ENCODE measurements around the gene DNAH1. TPM values are rescaled to one million over a fixed set of nuclear protein-coding genes. Genes with fewer than 3 reads are reported as not detected.

DNAH1 gene
- total RNA-seq, 1 donor: 8.7 TPM

GRCh38 chr3:52401021-52401420 lies 84.9 kb downstream of the DNAH1 start:
- Histone ChIP-seq H3K79me2 (ENCODE audit: insufficient read depth, low read length) (no peaks in the 10 kb centered on the region), H2AFZ (ENCODE audit: low read length) (no peak overlapping the region), H3K27me3 (ENCODE audit: insufficient read depth, low read length) (no peaks in the 10 kb centered on the region), H3K4me3 (ENCODE audit: insufficient read depth, low read length) (no peak overlapping the region), H4K20me1 (ENCODE audit: insufficient read depth, low read length) (peaks cover 10% of the 10 kb centered on the region), H3K36me3 (ENCODE audit: insufficient read depth, low read length) (peaks cover 45% of the 10 kb centered on the region), H3K27ac (ENCODE audit: low read depth, low read length) (no peak overlapping the region), H3K4me1 (ENCODE audit: insufficient read depth, low read length) (no peaks in the 10 kb centered on the region), H3K9me3 (ENCODE audit: low read depth, low read length) (no peaks in the 10 kb centered on the region), H3K4me2 (ENCODE audit: insufficient read depth, low read length) (no peak overlapping the region)
- no peak for DNase-seq (ENCODE audit: insufficient read length, low spot score, missing footprints)
- TF ChIP-seq, protein P1, sequence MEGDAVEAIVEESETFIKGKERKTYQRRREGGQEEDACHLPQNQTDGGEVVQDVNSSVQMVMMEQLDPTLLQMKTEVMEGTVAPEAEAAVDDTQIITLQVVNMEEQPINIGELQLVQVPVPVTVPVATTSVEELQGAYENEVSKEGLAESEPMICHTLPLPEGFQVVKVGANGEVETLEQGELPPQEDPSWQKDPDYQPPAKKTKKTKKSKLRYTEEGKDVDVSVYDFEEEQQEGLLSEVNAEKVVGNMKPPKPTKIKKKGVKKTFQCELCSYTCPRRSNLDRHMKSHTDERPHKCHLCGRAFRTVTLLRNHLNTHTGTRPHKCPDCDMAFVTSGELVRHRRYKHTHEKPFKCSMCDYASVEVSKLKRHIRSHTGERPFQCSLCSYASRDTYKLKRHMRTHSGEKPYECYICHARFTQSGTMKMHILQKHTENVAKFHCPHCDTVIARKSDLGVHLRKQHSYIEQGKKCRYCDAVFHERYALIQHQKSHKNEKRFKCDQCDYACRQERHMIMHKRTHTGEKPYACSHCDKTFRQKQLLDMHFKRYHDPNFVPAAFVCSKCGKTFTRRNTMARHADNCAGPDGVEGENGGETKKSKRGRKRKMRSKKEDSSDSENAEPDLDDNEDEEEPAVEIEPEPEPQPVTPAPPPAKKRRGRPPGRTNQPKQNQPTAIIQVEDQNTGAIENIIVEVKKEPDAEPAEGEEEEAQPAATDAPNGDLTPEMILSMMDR (IDR thresholded peaks at IDR 0.05; ENCODE audit: extremely low read depth, low read depth, low read length): no peak

DNA sequence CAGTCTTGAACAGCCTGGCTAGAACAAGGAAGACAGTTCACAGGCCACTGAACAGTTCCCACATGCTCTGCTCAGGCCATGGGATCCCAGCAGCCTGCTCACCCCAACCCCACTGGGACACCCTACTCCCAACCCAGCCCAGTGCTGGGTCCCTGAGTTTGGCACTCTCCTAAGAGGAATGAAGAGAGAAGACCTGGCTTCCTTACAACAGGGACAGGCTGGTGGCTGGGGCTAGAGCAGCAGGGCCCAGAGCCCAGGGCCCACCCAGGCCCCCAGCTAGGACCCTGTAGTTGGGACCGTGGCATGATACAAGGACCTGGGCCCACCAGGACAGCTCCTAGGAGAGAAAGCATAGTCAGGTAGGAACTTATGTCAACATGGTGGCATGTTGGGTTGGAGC lies 85.4 kb downstream of the DNAH1 start:
- no peaks in the 10 kb centered on the region for H3K79me2 ChIP-seq (ENCODE audit: insufficient read depth, low read length)
- H3K4me1 ChIP-seq (ENCODE audit: insufficient read depth, low read length): no peaks in the 10 kb centered on the region
- no peaks in the 10 kb centered on the region for H3K27me3 ChIP-seq (ENCODE audit: insufficient read depth, low read length)
- TF ChIP-seq, protein P1 (IDR thresholded peaks at IDR 0.05; ENCODE audit: extremely low read depth, low read depth, low read length): no peak
- DNase-seq (ENCODE audit: insufficient read length, low spot score, missing footprints): peak; percentile 21
- H3K4me3 ChIP-seq (ENCODE audit: insufficient read depth, low read length): no peak overlapping the region
- H3K4me2 ChIP-seq (ENCODE audit: insufficient read depth, low read length): no peak overlapping the region
- no peak overlapping the region for H3K27ac ChIP-seq (ENCODE audit: low read depth, low read length)
- H2AFZ ChIP-seq (ENCODE audit: low read length): no peak overlapping the region
- H3K9me3 ChIP-seq (ENCODE audit: low read depth, low read length): no peaks in the 10 kb centered on the region
- peaks cover 13% of the 10 kb centered on the region for H4K20me1 ChIP-seq (ENCODE audit: insufficient read depth, low read length)
- peaks cover 49% of the 10 kb centered on the region for H3K36me3 ChIP-seq (ENCODE audit: insufficient read depth, low read length)

- Histone ChIP-seq H3K27me3 (ENCODE audit: insufficient read depth, low read length) (no peaks in the 10 kb centered on the region), H3K4me3 (ENCODE audit: insufficient read depth, low read length) (no peak overlapping the region), H3K9me3 (ENCODE audit: low read depth, low read length) (no peaks in the 10 kb centered on the region), H3K27ac (ENCODE audit: low read depth, low read length) (no peak overlapping the region), H3K4me1 (ENCODE audit: insufficient read depth, low read length) (no peaks in the 10 kb centered on the region), H3K36me3 (ENCODE audit: insufficient read depth, low read length) (peaks cover 55% of the 10 kb centered on the region), H2AFZ (ENCODE audit: low read length) (no peak overlapping the region), H4K20me1 (ENCODE audit: insufficient read depth, low read length) (peaks cover 13% of the 10 kb centered on the region), H3K4me2 (ENCODE audit: insufficient read depth, low read length) (no peak overlapping the region), H3K79me2 (ENCODE audit: insufficient read depth, low read length) (peaks cover 3% of the 10 kb centered on the region)
- TF ChIP-seq, protein P1 (IDR thresholded peaks at IDR 0.05; ENCODE audit: extremely low read depth, low read depth, low read length): no peak
- peak; percentile 18 for DNase-seq (ENCODE audit: insufficient read length, low spot score, missing footprints)
Observed at GRCh38 chr3:52402101-52402521, 86.0 kb downstream of the DNAH1 start.

DNA sequence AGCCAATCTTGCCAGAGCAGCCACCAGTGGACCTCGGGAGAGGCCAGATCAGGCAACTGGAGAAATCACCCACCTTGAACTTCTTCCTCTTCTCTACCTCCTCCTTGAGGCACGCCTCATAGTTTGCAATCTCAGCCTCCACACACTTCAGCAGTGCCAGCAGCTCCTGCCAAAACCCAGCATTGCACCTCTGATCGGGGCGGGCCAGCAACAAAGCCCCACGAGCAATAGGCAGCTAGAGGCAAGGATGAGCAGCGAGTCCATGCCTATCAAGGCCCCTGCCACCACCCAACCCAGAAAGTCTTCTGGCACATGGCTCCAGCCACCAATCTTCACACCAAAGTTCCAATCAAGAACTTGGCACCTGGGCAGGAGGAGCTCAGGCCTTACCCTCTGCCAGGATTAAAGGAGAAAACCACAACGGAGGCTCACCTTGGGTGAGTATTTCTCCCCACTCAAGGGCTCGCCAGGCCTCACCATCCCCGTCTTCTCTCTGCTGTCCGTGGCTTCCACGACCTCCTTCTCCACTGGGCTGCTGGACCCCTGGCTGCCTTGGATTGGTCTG lies 86.7 kb downstream of the DNAH1 start:
- Histone ChIP-seq H3K36me3 (ENCODE audit: insufficient read depth, low read length) (peaks cover 62% of the 10 kb centered on the region), H3K9me3 (ENCODE audit: low read depth, low read length) (no peaks in the 10 kb centered on the region), H3K4me2 (ENCODE audit: insufficient read depth, low read length) (no peak overlapping the region), H4K20me1 (ENCODE audit: insufficient read depth, low read length) (peaks cover 13% of the 10 kb centered on the region), H3K79me2 (ENCODE audit: insufficient read depth, low read length) (peaks cover 10% of the 10 kb centered on the region), H2AFZ (ENCODE audit: low read length) (no peak overlapping the region), H3K4me3 (ENCODE audit: insufficient read depth, low read length) (no peak overlapping the region), H3K4me1 (ENCODE audit: insufficient read depth, low read length) (no peaks in the 10 kb centered on the region), H3K27me3 (ENCODE audit: insufficient read depth, low read length) (no peaks in the 10 kb centered on the region), H3K27ac (ENCODE audit: low read depth, low read length) (no peak overlapping the region)
- peak; percentile 59 for DNase-seq (ENCODE audit: insufficient read length, low spot score, missing footprints)
- TF ChIP-seq, protein P1 (IDR thresholded peaks at IDR 0.05; ENCODE audit: extremely low read depth, low read depth, low read length): no peak
